SJSA1 (cell line): ENCODE data around the gene PHACTR1. TPM values are rescaled to one million over a fixed set of nuclear protein-coding genes. Genes with fewer than 3 reads are reported as not detected.
A peak's percentile ranks its signal among the peaks of the same experiment; 100 is the strongest.

ENCODE experiments used
- DNase-seq, 2 experiments: peaks; one replicate each; pipeline ENCODE4 v3.0.0-alpha.2; 2015 to 2020; ENCODE audit warnings: low spot score in 2 of 2, low read depth in 1 of 2
- H3K27ac ChIP-seq: fragments of 250-450 bp; sonication (Bioruptor Pico); 2 replicates; pipeline ENCODE4 v1.5.1; 2020; ENCODE audit warnings: mild to moderate bottlenecking, moderate library complexity
- H3K27me3 ChIP-seq: fragments of 250-450 bp; sonication (Bioruptor Pico); replicated peaks from 2 replicates; pipeline ENCODE4 v1.5.1; 2020; ENCODE audit warnings: mild to moderate bottlenecking, moderate library complexity
- H3K36me3 ChIP-seq: fragments of 250-450 bp; sonication (Bioruptor Pico); 2 replicates; pipeline ENCODE4 v1.5.1; 2020; ENCODE audit warnings: mild to moderate bottlenecking
- H3K4me1 ChIP-seq: fragments of 250-450 bp; sonication (Bioruptor Pico); replicated peaks from 2 replicates; pipeline ENCODE4 v1.6.1; 2021; ENCODE audit warnings: mild to moderate bottlenecking
- H3K4me3 ChIP-seq: fragments of 250-450 bp; sonication (Bioruptor Pico); 2 replicates; pipeline ENCODE4 v1.5.1; 2020; ENCODE audit warnings: mild to moderate bottlenecking
- H3K9me3 ChIP-seq: fragments of 250-450 bp; sonication (Bioruptor Pico); replicated peaks from 2 replicates; pipeline ENCODE4 v1.5.1; 2020; ENCODE audit warnings: mild to moderate bottlenecking
- total RNA-seq: library from RNA; depleted of rRNA; stranded (reverse); fragments of >200 nt; shearing (Covaris generic); gene quantifications from 2 replicates; pipeline ENCODE4 v1.2.3, GENCODE V29; 2014

The PHACTR1 gene
- total RNA-seq, 1 experiment from 2014 or later, result 0.37 TPM

DNA sequence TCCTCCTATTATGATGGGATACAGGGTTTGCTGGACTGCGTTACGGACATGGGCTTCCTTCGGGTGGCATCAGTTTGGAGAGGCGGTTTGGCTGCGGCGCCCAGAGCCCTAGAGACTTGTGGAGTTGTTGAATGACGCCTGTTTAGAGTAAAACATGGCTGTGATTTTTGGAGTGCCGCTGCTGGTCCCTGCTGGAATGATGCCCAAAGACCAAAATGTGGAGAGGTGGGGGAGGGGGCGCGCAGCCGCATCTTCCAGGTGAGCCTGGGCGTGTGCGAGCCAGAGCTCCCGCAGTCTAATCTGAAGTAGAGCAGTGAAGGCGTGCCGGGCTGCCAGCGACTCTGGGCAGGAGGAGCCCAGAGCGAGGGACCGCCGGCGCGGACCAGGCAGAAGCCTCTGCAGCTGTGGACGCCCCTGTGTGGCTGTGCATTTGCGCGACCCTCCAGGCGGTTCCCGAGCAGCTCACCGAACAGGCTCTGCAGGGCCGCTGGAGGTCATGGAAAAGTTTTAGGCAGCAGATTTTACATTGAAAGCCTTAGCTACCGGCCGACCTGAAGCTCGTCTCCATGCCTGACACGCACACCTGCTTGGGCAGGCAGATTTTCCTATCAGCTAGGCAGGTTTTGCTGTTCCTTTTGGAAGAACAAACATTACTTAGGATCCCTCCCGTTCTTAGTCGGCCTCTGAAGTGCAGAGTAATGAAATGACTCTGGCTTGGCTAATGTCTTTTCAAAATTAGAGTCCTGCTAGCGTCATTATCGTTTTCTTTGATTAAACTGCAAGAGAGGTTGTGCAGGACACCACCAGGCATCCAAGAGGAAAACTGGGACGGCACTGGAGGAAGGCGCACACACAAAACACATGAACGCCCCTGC is 298.2 kb downstream of the PHACTR1 start:
- Histone ChIP-seq H3K36me3 (no peaks in the 10 kb centered on the region), H3K4me3 (no peak overlapping the region), H3K27ac (no peak overlapping the region), H3K9me3 (no peaks in the 10 kb centered on the region), H3K27me3 (peaks cover 46% of the 10 kb centered on the region), H3K4me1 (no peaks in the 10 kb centered on the region; the same call in 1 of the 2 replicates)
- DNase-seq, result no peak

DNA sequence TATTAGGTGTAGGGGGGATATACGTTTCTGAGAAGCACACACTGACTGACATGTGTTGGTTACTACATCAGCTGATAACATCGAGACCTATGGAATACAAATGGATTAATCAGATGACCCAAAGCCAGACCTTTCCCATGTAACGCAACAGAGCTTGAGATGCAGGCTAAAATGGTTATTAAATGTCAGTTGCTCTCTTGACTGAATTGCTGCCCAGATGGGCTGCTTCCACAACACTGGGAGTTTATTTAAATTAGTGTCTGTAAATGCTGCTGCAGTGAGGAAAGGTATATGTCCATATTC is 298.8 kb downstream of the PHACTR1 start:
- no peaks in the 10 kb centered on the region; the same call in 1 of the 2 replicates for H3K4me1 ChIP-seq
- no peaks in the 10 kb centered on the region for H3K36me3 ChIP-seq
- H3K27me3 ChIP-seq, result peaks cover 46% of the 10 kb centered on the region
- no peak overlapping the region for H3K27ac ChIP-seq
- H3K9me3 ChIP-seq, result no peaks in the 10 kb centered on the region
- DNase-seq, result no peak
- no peak overlapping the region for H3K4me3 ChIP-seq

DNA sequence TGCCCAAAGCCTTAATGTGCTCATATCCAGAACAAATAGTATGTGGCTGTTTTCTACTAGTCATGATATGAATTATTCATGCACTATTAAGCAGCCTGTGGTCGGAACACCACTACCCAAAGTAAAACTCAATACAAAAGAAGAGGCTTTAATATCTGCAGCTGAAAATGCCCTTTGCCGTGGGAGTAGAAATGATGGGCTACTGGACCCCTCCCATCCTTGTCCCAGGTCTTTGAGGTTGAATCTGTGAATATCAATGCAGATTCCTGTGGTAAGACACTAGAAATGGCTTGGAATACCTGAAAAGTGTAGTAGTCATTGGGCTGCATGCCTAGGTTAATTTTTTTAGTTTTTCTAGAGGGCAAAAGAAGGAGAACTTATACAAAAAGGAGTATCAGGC is 308.0 kb downstream of the PHACTR1 start:
- Histone ChIP-seq H3K4me1 (no peaks in the 10 kb centered on the region), H3K4me3 (no peak overlapping the region), H3K36me3 (no peaks in the 10 kb centered on the region), H3K27ac (no peak overlapping the region), H3K27me3 (0 out of 2 replicates have a peak, but pooled peaks cover 4% of the 10 kb centered on the region), H3K9me3 (no peaks in the 10 kb centered on the region)
- no peak for DNase-seq

DNA sequence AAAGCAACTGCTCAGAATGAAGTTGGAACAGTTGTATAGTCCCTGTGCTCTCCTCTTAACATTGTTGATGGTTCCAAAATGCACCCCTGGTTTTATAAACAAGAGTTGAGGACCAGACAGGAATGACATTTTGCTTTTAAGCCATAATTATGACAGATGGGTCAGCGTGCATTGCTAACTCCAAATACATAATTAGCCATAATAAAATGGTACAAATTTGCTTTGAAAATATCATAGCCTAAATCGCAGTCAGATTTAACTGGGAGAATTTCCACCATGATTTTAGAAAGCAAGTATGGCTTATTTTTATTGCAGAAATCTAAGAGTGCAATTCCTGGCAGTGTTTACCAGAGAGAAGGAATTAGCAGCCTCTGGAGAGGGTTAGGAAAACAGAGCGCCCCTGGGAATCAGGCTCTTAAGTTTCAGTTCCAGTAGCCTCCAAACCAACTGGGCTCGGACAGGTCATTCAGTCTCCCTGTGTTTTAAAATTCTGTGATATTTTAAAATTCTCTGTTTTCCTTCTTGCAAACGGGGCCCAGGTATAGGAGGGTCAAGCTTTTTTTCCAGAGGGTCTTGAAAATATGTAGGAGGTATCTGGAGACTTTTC is 309.4 kb downstream of the PHACTR1 start:
- 0 out of 2 replicates have a peak, but pooled peaks cover 4% of the 10 kb centered on the region for H3K27me3 ChIP-seq
- no peaks in the 10 kb centered on the region for H3K9me3 ChIP-seq
- H3K4me3 ChIP-seq, result no peak overlapping the region
- no peaks in the 10 kb centered on the region for H3K4me1 ChIP-seq
- DNase-seq, result no peak
- no peaks in the 10 kb centered on the region for H3K36me3 ChIP-seq
- H3K27ac ChIP-seq, result no peak overlapping the region

DNA sequence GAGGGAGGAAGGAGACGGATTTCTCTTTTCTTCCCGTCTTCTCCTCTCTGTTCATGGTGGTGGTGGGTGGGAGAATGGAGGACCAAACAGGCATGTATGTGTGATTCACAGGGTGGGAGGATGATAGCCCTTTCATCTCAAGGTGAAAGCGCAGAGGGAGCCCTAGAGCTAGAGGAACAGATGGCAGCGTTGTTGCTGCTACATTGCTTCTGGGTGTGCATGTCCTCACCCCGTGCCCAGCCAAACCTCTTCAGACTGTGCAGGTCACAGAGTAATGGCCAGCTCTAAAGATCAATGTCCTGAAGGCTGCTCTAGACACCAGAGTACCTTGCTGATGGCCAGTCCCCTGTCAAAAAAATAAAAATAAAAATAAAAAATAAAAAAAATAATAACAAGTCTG is 310.0 kb downstream of the PHACTR1 start:
- no peak overlapping the region for H3K4me3 ChIP-seq
- H3K4me1 ChIP-seq, result no peaks in the 10 kb centered on the region
- no peaks in the 10 kb centered on the region for H3K9me3 ChIP-seq
- DNase-seq, result no peak
- no peak overlapping the region for H3K27ac ChIP-seq
- H3K27me3 ChIP-seq, result 0 out of 2 replicates have a peak, but pooled peaks cover 4% of the 10 kb centered on the region
- H3K36me3 ChIP-seq, result no peaks in the 10 kb centered on the region

DNA sequence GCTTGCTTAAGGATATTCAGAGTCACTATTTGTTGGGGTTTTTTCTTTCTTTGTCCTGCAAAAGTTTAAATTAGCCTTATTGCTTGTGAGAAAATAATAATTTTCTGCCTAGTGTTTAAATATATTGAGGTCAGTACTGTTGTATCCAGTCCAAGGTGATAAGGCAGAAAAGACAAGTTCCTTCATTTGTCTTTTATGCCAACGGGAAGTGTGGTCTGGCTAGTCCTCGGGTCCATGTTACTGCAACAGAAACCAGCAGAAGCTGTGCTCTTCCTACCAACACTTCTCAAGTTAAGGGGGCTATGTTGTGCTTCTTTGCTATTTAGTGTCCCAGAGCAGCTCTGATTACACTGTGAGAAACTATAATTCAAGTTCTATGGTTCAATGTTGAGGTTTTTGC is 310.6 kb downstream of the PHACTR1 start:
- H3K4me1 ChIP-seq, result no peaks in the 10 kb centered on the region
- DNase-seq, result no peak
- H3K4me3 ChIP-seq, result no peak overlapping the region
- 0 out of 2 replicates have a peak, but pooled peaks cover 4% of the 10 kb centered on the region for H3K27me3 ChIP-seq
- no peaks in the 10 kb centered on the region for H3K36me3 ChIP-seq
- H3K27ac ChIP-seq, result no peak overlapping the region
- H3K9me3 ChIP-seq, result no peaks in the 10 kb centered on the region

DNA sequence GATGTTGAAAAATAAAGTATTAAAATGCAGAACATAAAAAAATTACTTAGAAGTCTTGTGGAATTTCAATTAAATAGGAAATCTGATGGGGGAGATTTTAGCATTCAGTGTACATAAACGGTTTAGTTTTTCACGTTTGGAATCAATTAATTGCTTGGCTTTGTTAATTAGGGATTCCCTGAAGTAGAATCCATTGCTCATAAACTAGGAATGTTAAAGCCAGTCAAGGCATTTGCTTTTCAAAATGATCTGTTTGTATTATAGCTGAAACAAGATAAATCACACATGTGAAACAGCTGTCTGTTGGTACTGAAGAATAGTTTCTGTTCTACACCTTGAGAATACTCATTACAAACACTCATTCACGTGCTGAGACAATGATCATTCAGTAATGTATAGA is 313.8 kb downstream of the PHACTR1 start:
- no peaks in the 10 kb centered on the region for H3K9me3 ChIP-seq
- no peak for DNase-seq
- H3K27me3 ChIP-seq, result no peaks in the 10 kb centered on the region
- no peaks in the 10 kb centered on the region for H3K36me3 ChIP-seq
- no peak overlapping the region for H3K4me3 ChIP-seq
- H3K4me1 ChIP-seq, result no peaks in the 10 kb centered on the region
- no peak overlapping the region for H3K27ac ChIP-seq

DNA sequence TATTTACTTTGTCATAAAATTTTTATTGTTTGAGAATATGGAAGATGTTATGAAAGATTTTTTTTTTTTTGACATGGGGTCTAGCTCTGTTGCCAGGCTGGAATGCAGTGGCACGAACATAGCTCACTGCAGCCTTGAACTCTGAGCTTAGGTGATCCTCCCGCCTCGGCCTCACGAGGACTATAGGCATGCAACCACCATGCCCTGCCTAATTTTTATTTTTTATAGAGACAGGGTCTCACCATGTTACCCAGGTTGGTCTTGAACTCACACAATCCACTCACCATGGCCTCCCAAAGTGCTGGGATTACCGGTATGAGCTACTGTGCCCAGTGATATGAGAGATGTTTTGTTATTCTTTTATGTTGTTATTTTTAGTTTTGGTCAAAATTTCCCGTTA is 316.0 kb downstream of the PHACTR1 start:
- Histone ChIP-seq H3K27me3 (no peaks in the 10 kb centered on the region), H3K4me1 (no peaks in the 10 kb centered on the region), H3K36me3 (no peaks in the 10 kb centered on the region), H3K27ac (no peak overlapping the region), H3K4me3 (no peak overlapping the region), H3K9me3 (no peaks in the 10 kb centered on the region)
- DNase-seq, result no peak

DNA sequence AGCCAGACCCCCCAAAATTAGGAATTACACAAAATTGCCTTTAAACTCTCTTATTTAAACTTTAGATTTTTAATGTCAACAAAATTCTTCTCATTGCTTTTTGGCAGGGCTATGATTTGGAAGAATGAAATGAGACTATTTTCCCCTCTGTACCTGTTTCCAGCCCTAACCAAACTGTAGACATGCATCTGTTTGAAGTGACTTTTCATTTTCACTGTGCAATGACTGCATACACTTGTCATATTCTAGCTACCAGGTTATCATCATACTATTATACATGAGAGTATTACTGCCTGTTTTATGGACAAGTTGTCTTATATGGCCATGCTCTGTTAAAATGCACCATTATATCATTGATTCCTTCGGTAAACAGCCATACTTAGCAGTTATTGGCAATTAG is 316.6 kb downstream of the PHACTR1 start:
- Histone ChIP-seq H3K9me3 (no peaks in the 10 kb centered on the region), H3K27me3 (no peaks in the 10 kb centered on the region), H3K27ac (no peak overlapping the region), H3K4me3 (no peak overlapping the region), H3K4me1 (no peaks in the 10 kb centered on the region), H3K36me3 (no peaks in the 10 kb centered on the region)
- DNase-seq, result no peak

DNA sequence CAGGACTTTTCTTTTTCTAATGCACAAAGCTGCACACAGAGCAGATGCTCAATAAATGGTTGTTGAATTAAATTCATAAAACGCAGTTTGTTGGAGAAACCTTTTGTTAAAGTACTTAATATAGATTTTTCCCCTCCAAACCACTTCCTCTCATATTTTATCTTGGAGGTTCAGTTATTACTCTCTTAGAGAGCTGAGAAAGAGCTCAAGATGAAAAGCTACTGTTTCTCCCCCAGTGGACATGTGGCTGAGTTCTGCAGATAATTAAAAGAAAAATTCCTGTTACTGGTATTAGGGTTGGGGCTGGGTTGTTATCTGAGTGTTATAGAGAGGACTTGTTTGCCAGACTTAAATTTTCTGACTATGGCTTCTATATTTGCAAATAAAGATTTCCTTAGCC is 317.7 kb downstream of the PHACTR1 start:
- no peak for DNase-seq
- no peaks in the 10 kb centered on the region for H3K4me1 ChIP-seq
- H3K27ac ChIP-seq, result no peak overlapping the region
- no peaks in the 10 kb centered on the region for H3K27me3 ChIP-seq
- no peak overlapping the region for H3K4me3 ChIP-seq
- no peaks in the 10 kb centered on the region for H3K36me3 ChIP-seq
- no peaks in the 10 kb centered on the region for H3K9me3 ChIP-seq

DNA sequence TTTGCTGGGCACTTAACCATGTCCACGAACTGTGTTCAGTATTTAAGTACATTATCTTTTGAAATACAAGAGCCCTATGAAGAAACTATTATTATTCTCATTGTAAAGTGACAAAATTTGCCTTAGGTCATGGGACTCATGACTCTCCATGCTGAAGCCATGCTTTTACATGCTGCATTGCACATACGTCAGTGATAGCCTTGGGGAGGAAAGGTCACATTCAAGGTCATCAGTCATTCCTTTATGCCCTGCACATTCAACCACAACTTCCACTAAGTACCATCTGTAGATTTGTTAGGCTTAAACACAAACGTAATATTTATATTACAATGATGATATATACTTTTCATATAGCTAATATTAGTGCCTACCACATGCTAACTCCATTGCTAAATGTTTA is 319.0 kb downstream of the PHACTR1 start:
- H3K36me3 ChIP-seq, result no peaks in the 10 kb centered on the region
- no peaks in the 10 kb centered on the region for H3K4me1 ChIP-seq

DNA sequence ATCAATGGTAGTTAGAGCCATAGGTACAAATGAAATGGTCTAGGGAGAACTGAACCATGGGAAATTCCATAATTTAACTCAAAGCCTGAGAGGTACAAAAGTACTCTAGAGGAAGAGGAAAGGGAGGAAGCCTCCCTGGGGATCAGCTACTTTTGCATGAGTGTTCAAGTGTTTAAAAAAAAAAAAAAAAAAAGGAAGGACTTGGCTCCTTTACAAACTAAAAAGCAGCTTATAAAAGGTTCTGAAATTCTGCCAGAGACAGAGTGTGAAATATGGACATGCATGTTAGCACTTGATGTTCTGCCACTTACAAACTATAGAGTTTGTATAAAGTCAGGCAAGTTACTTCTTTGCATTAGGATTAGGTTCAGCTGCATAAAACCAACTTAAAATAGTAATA is 321.7 kb downstream of the PHACTR1 start:
- H3K27me3 ChIP-seq, result no peaks in the 10 kb centered on the region
- H3K4me3 ChIP-seq, result no peak overlapping the region
- no peak overlapping the region for H3K27ac ChIP-seq
- H3K9me3 ChIP-seq, result no peaks in the 10 kb centered on the region
- DNase-seq, result no peak
- no peaks in the 10 kb centered on the region for H3K4me1 ChIP-seq
- no peaks in the 10 kb centered on the region for H3K36me3 ChIP-seq

More for the DNA sequence above, 319.0 kb downstream of the PHACTR1 start:
- DNase-seq, result no peak
- no peaks in the 10 kb centered on the region for H3K27me3 ChIP-seq
- H3K9me3 ChIP-seq, result no peaks in the 10 kb centered on the region
- no peak overlapping the region for H3K4me3 ChIP-seq
- H3K27ac ChIP-seq, result no peak overlapping the region

DNA sequence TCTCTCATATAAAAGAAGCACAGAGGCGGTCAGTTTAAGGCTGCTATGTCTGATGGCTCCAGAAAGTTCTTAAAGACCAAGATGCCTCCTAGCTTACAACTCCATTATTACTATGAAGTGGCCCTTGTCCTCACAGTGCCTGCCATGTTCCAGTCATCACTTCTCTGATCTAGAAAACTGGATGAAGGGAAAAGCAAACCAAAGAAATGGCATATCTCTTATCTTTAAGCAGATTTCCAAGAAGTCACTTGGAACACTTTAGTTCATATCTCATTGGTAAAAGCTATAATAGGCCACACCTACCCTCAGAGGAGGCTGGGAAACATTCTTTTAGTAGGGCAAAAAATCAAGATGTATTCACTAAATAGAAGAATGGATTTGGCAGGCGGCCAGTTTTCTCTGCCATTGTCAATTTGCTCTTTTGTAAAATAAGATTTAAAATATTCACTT is 322.2 kb downstream of the PHACTR1 start:
- no peaks in the 10 kb centered on the region for H3K4me1 ChIP-seq
- DNase-seq, result no peak
- H3K36me3 ChIP-seq, result no peaks in the 10 kb centered on the region
- H3K27ac ChIP-seq, result no peak overlapping the region
- no peaks in the 10 kb centered on the region for H3K9me3 ChIP-seq
- H3K4me3 ChIP-seq, result no peak overlapping the region
- no peaks in the 10 kb centered on the region for H3K27me3 ChIP-seq

DNA sequence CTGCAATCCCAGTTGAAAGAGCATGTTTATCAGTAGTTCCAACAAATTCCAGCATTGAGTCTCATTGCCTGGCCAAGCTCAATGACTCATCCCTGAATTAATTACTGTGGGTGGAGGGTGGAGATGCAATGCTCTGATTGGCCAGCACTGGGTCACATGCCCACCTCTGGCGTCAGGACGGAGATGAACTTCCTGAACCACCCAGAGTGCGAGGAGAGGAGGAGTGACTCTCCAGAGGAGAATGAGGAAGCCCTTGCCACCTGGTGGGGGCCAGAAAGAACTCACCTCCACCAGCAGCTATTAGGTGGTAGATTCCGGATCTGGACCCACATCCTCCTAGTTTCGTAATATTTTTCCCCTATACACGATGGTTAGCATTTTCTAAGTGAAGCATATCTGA is 327.8 kb downstream of the PHACTR1 start:
- Histone ChIP-seq H3K9me3 (no peaks in the 10 kb centered on the region; the same call in 1 of the 2 replicates), H3K4me1 (no peaks in the 10 kb centered on the region), H3K36me3 (no peaks in the 10 kb centered on the region), H3K27me3 (no peaks in the 10 kb centered on the region), H3K27ac (no peak overlapping the region), H3K4me3 (no peak overlapping the region)
- DNase-seq, result peak in 1 of 2 experiments; percentile 2
